ENCODE results near the gene CBLC.

The CBLC gene

GRCh38 chr19:44746616-44746945, 31.1 kb upstream of the CBLC start:
- no peak for DNase-seq (ENCODE audit: low read depth)

- DNase-seq (ENCODE audit: low read depth) = peak; percentile 94
Measured at GRCh38 chr19:44746946-44747738, 30.5 kb upstream of the CBLC start.

GRCh38 chr19:44747739-44748425, 29.8 kb upstream of the CBLC start:
- DNase-seq (ENCODE audit: low read depth) = no peak

GRCh38 chr19:44748426-44749254, 29.1 kb upstream of the CBLC start, which contains the start of gene BCL3:
TSS of gene BCL3 (plus strand) at chr19:44748708. CDS start at chr19:44748791, 83 bp downstream.
- DNase-seq (ENCODE audit: low read depth) = peak; percentile 84

- no peak for DNase-seq (ENCODE audit: low read depth)
Measured at GRCh38 chr19:44749292-44749691, 28.4 kb upstream of the CBLC start.

- DNase-seq (ENCODE audit: low read depth) = no peak
Measured at GRCh38 chr19:44749994-44750393, 27.7 kb upstream of the CBLC start.

- no peak for DNase-seq (ENCODE audit: low read depth)
Measured at GRCh38 chr19:44752123-44752815, 25.4 kb upstream of the CBLC start.

GRCh38 chr19:44752816-44753625, 24.7 kb upstream of the CBLC start:
- DNase-seq (ENCODE audit: low read depth) = peak; percentile 96

- no peak for DNase-seq (ENCODE audit: low read depth)
Measured at GRCh38 chr19:44753626-44753931, 24.1 kb upstream of the CBLC start.

GRCh38 chr19:44753932-44754749, 23.5 kb upstream of the CBLC start:
- peak; percentile 57 for DNase-seq (ENCODE audit: low read depth)

GRCh38 chr19:44754750-44755080, 23.0 kb upstream of the CBLC start:
- DNase-seq (ENCODE audit: low read depth) = no peak

GRCh38 chr19:44755219-44755618, 22.5 kb upstream of the CBLC start:
- DNase-seq (ENCODE audit: low read depth) = no peak

- DNase-seq (ENCODE audit: low read depth) = no peak
Measured at GRCh38 chr19:44756089-44756562, 21.6 kb upstream of the CBLC start.

GRCh38 chr19:44757057-44757734, 20.5 kb upstream of the CBLC start:
- DNase-seq (ENCODE audit: low read depth) = no peak

GRCh38 chr19:44757735-44758505, 19.8 kb upstream of the CBLC start:
- no peak for DNase-seq (ENCODE audit: low read depth)

GRCh38 chr19:44758596-44758995, 19.1 kb upstream of the CBLC start:
- no peak for DNase-seq (ENCODE audit: low read depth)

- no peak for DNase-seq (ENCODE audit: low read depth)
Measured at GRCh38 chr19:44759083-44759804, 18.4 kb upstream of the CBLC start.

- no peak for DNase-seq (ENCODE audit: low read depth)
Measured at GRCh38 chr19:44762038-44762437, 15.7 kb upstream of the CBLC start.

Measured in T-helper 22 cell (primary cell).